Measurements from ENCODE around the gene FAM120B.

FAM120B gene

GRCh38 chr6:170451762-170452651 is 145.4 kb downstream of the FAM120B start:
- Histone ChIP-seq H3K36me3 (ENCODE audit: insufficient read depth, low read length) (no peaks in the 10 kb centered on the region), H3K27ac (no peak overlapping the region), H3K9me3 (ENCODE audit: low read depth, low read length) (no peaks in the 10 kb centered on the region), H3K4me3 (no peak overlapping the region), H3K9ac (ENCODE audit: insufficient read length) (no peak overlapping the region)
- TF ChIP-seq EZH2 (IDR thresholded peaks at IDR 0.05) (no peak), POLR2AphosphoS5 (IDR thresholded peaks at IDR 0.05; ENCODE audit: borderline replicate concordance, low read depth, low read length) (no peak), FOXP2 (optimal IDR thresholded peaks at IDR 0.05; ENCODE audit: control extremely low read depth, extremely low read length, insufficient read depth) (no peak)
- no peak for DNase-seq (ENCODE audit: low read depth, low spot score)

GRCh38 chr6:170452767-170453545 is 146.4 kb downstream of the FAM120B start:
- no peaks in the 10 kb centered on the region for H3K36me3 ChIP-seq (ENCODE audit: insufficient read depth, low read length)
- TF ChIP-seq FOXP2 (optimal IDR thresholded peaks at IDR 0.05; ENCODE audit: control extremely low read depth, extremely low read length, insufficient read depth): no peak
- TF ChIP-seq POLR2AphosphoS5 (IDR thresholded peaks at IDR 0.05; ENCODE audit: borderline replicate concordance, low read depth, low read length): no peak
- TF ChIP-seq EZH2 (IDR thresholded peaks at IDR 0.05): no peak
- H3K27ac ChIP-seq: no peak overlapping the region
- no peaks in the 10 kb centered on the region for H3K9me3 ChIP-seq (ENCODE audit: low read depth, low read length)
- no peak for DNase-seq (ENCODE audit: low read depth, low spot score)
- no peak overlapping the region for H3K4me3 ChIP-seq
- no peak overlapping the region for H3K9ac ChIP-seq (ENCODE audit: insufficient read length)

DNA sequence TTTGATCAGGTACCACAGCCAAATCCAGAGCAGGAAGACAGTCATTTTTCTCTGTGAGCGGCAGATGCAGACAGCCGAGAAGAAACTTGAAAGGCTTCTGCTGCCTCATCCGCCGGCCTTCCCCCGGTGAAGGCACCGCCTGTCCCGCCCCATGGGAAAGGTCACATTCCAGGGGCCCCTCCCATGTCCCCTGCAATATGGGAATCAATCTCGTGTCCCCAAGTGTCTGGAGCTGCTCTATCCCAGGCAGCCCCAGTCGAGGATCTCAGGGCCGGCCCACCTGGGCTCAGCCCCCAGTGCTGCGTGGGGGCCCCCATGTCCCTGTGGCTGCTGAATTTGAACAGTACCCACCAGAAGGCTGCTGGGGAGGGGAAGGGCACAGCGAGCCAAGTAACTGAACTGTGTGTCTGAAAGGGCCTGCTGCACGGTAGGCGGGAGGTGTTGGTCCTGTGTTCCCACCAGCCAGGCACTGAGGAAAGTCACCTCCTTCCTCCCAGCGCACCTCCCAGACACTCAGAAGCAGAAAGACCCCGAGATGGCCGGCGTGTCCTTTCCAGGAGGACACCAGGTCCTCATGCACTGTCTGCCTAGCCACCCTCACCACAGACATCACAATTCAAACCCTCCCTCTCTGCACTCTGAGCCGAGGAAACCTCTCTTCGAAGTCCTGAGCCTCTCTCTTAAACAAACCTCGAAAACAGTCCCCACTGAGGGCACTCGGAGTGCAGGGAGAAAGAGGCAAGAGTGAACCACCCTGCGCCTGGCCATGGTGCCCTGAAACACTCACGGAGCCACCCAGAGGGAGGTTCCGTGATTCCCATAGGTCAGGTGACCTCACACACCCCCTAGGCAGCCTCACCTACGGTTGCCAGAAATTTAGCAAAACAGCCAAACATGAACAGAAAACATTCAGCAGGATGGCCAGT is 147.3 kb downstream of the FAM120B start:
- H3K27ac ChIP-seq: no peak overlapping the region
- TF ChIP-seq FOXP2 (optimal IDR thresholded peaks at IDR 0.05; ENCODE audit: control extremely low read depth, extremely low read length, insufficient read depth) (no peak), EZH2 (IDR thresholded peaks at IDR 0.05) (no peak), POLR2AphosphoS5 (IDR thresholded peaks at IDR 0.05; ENCODE audit: borderline replicate concordance, low read depth, low read length) (no peak)
- no peak overlapping the region for H3K4me3 ChIP-seq
- no peaks in the 10 kb centered on the region for H3K9me3 ChIP-seq (ENCODE audit: low read depth, low read length)
- H3K36me3 ChIP-seq (ENCODE audit: insufficient read depth, low read length): no peaks in the 10 kb centered on the region
- no peak overlapping the region for H3K9ac ChIP-seq (ENCODE audit: insufficient read length)
- no peak for DNase-seq (ENCODE audit: low read depth, low spot score)

- no peak for DNase-seq (ENCODE audit: low read depth, low spot score)
- TF ChIP-seq FOXP2 (optimal IDR thresholded peaks at IDR 0.05; ENCODE audit: control extremely low read depth, extremely low read length, insufficient read depth) (no peak), POLR2AphosphoS5 (IDR thresholded peaks at IDR 0.05; ENCODE audit: borderline replicate concordance, low read depth, low read length) (no peak), EZH2 (IDR thresholded peaks at IDR 0.05) (no peak)
These were observed 148.1 kb downstream of the FAM120B start for GRCh38 chr6:170454512-170455285.

GRCh38 chr6:170455335-170455979 is 148.9 kb downstream of the FAM120B start:
- no peak overlapping the region for H3K9ac ChIP-seq (ENCODE audit: insufficient read length)
- no peak overlapping the region for H3K4me3 ChIP-seq
- H3K27ac ChIP-seq: no peak overlapping the region
- no peaks in the 10 kb centered on the region for H3K9me3 ChIP-seq (ENCODE audit: low read depth, low read length)
- TF ChIP-seq POLR2AphosphoS5 (IDR thresholded peaks at IDR 0.05; ENCODE audit: borderline replicate concordance, low read depth, low read length): no peak
- no peak for TF ChIP-seq EZH2 (IDR thresholded peaks at IDR 0.05)
- no peak for TF ChIP-seq FOXP2 (optimal IDR thresholded peaks at IDR 0.05; ENCODE audit: control extremely low read depth, extremely low read length, insufficient read depth)
- no peaks in the 10 kb centered on the region for H3K36me3 ChIP-seq (ENCODE audit: insufficient read depth, low read length)
- no peak for DNase-seq (ENCODE audit: low read depth, low spot score)

More at GRCh38 chr6:170454512-170455285, 148.1 kb downstream of the FAM120B start:
- no peaks in the 10 kb centered on the region for H3K9me3 ChIP-seq (ENCODE audit: low read depth, low read length)
- no peak overlapping the region for H3K4me3 ChIP-seq
- H3K27ac ChIP-seq: no peak overlapping the region
- H3K9ac ChIP-seq (ENCODE audit: insufficient read length): no peak overlapping the region
- H3K36me3 ChIP-seq (ENCODE audit: insufficient read depth, low read length): no peaks in the 10 kb centered on the region

- H3K9ac ChIP-seq (ENCODE audit: insufficient read length): no peak overlapping the region
- no peaks in the 10 kb centered on the region for H3K9me3 ChIP-seq (ENCODE audit: low read depth, low read length)
- TF ChIP-seq FOXP2 (optimal IDR thresholded peaks at IDR 0.05; ENCODE audit: control extremely low read depth, extremely low read length, insufficient read depth) (no peak), EZH2 (IDR thresholded peaks at IDR 0.05) (no peak), POLR2AphosphoS5 (IDR thresholded peaks at IDR 0.05; ENCODE audit: borderline replicate concordance, low read depth, low read length) (no peak)
- no peaks in the 10 kb centered on the region for H3K36me3 ChIP-seq (ENCODE audit: insufficient read depth, low read length)
- no peak overlapping the region for H3K4me3 ChIP-seq
- no peak for DNase-seq (ENCODE audit: low read depth, low spot score)
- H3K27ac ChIP-seq: no peak overlapping the region
These were observed 149.8 kb downstream of the FAM120B start for GRCh38 chr6:170456334-170456733.

Measured in SK-N-MC (cell line).